GM19438 (cell line): ENCODE data around the gene SLC12A7.

Experiments
- ATAC-seq: cut with Tn5 transposase; IDR thresholded peaks from one replicate; pipeline ENCODE4 v1.9.1; 2021; ENCODE audit warnings: low read depth; ENCODE audit not compliant: unreplicated experiment

The SLC12A7 gene

GRCh38 chr5:1055896-1056610, 55.8 kb downstream of the SLC12A7 start:
- no peak for ATAC-seq

- no peak for ATAC-seq
These were observed 56.8 kb downstream of the SLC12A7 start for GRCh38 chr5:1054799-1055775.

- no peak for ATAC-seq
These were observed 57.7 kb downstream of the SLC12A7 start for GRCh38 chr5:1054018-1054798.

GRCh38 chr5:1053391-1054017, 58.4 kb downstream of the SLC12A7 start:
- no peak for ATAC-seq

GRCh38 chr5:1052641-1053390, 59.0 kb downstream of the SLC12A7 start:
- no peak for ATAC-seq

- ATAC-seq = no peak
These were observed 59.8 kb downstream of the SLC12A7 start for GRCh38 chr5:1052076-1052475.

GRCh38 chr5:1051366-1051720, 60.5 kb downstream of the SLC12A7 start:
- ATAC-seq = no peak

GRCh38 chr5:1050423-1051365, 61.2 kb downstream of the SLC12A7 start:
- no peak for ATAC-seq

GRCh38 chr5:1048861-1049838, 62.7 kb downstream of the SLC12A7 start:
- no peak for ATAC-seq

GRCh38 chr5:1048162-1048721, 63.6 kb downstream of the SLC12A7 start:
- no peak for ATAC-seq

- ATAC-seq = no peak
These were observed 64.4 kb downstream of the SLC12A7 start for GRCh38 chr5:1047332-1047965.

GRCh38 chr5:1045960-1046560, 65.8 kb downstream of the SLC12A7 start:
- ATAC-seq = no peak

- no peak for ATAC-seq
These were observed 67.7 kb downstream of the SLC12A7 start for GRCh38 chr5:1044117-1044516.

GRCh38 chr5:1043327-1043726, 68.5 kb downstream of the SLC12A7 start:
- no peak for ATAC-seq

- no peak for ATAC-seq
These were observed 69.2 kb downstream of the SLC12A7 start for GRCh38 chr5:1042626-1043025.
